Measurements from ENCODE around the gene ALLC. TPM values are rescaled to one million over a fixed set of nuclear protein-coding genes. Genes with fewer than 3 reads are reported as not detected.

ALLC gene
- total and polyA plus RNA-seq, 9 of the 15 experiments (the other 6 are each of a cell fraction or from before 2014, with no cell fraction given): not detected

DNA sequence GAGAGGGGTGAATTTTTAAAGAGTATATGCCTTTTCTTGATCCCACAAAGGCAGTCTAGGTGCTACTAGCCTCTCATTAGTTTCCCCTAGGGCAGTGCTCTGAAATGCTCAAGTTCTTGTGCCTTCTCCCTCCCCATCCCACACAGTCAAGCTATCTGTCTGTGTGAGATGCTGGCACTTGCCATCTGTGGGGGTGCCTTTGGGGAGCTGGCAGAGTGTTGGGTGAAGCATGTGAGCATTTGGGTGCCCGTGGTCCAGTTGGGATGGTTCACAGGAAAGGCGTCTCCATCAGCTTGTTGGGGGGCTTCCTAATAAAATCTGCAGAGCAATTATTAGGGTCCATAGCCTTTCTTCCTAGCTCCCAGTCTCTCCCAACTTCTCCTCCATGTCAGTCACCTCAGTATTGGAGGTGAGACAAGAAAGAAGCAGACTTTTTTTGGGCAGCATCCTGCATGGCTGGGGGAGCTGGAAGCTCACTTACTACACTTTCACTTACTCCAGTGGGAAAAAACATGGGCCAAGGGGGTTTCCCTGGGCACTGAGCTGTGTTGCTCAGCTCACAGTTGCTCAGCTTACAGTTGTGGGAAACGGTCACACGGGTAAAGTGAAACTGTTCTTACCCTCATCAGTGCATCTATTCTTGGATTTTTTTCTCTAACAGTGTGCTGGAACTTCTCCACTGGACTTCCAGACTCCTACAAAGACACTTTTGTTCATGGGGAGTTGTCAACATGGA is 33.8 kb upstream of the ALLC start:
- no TSS peak for BruUV-seq (replicated peaks)
- POLR2A ChIA-PET: no interaction called here
- ATAC-seq: no peak
- FAIRE-seq: no peak
- Histone ChIP-seq H3K4me3 (no peak overlapping the region), H3K27ac (ENCODE audit: extremely low read depth, low read depth, low read length) (no peak overlapping the region), H4K20me1 (replicated peaks; ENCODE audit: control insufficient read depth, insufficient read depth, low read length) (no peaks in the 10 kb centered on the region), H3K9ac (ENCODE audit: insufficient read depth in 1 of 2, low read depth in 2 of 2, low read length in 2 of 2) (no peak overlapping the region), H3K36me3 (ENCODE audit: control insufficient read depth, insufficient read depth, low read length) (no peaks in the 10 kb centered on the region), H2AFZ (ENCODE audit: low read depth, low read length) (no peak overlapping the region), H3K4me2 (ENCODE audit: insufficient read depth, low read length) (no peak overlapping the region), H3K4me1 (replicated peaks in 1 of 2; ENCODE audit: control insufficient read depth in 2 of 2, insufficient read depth in 2 of 2, low read length in 2 of 2) (peaks cover 0 to 11% of the 10 kb centered on the region in 2 experiments; a peak in 1 of 5 replicates), H3K9me3 (replicated peaks; ENCODE audit: control insufficient read depth, insufficient read depth, low read depth, low read length) (no peaks in the 10 kb centered on the region), H3K9me1 (ENCODE audit: control insufficient read depth, insufficient read depth, low read length) (no peaks in the 10 kb centered on the region), H3K79me2 (ENCODE audit: control insufficient read depth, insufficient read depth, low read length) (no peaks in the 10 kb centered on the region), H3K27me3 (ENCODE audit: control insufficient read depth in 2 of 2, insufficient read depth in 2 of 2, low read length in 2 of 2) (peaks cover 0 to 9% of the 10 kb centered on the region in 2 experiments; a peak in 2 of 5 replicates)
- WGBS (ENCODE audit: insufficient coverage, low coverage, missing lambda C conversion rate): 3% methylated on average over 4 of the region's 4 CpGs
- intact Hi-C loops (cut with micrococcal nuclease): no loop called here
- CTCF ChIA-PET (ENCODE audit: low intra/inter-chr PET ratio): no interaction called here
- no peak for DNase-seq (ENCODE audit: extremely low read depth in 1 of 4, low spot score in 3 of 4)
- in situ Hi-C loops (cut with MboI): no loop called here
- TF ChIP-seq, protein P1, sequence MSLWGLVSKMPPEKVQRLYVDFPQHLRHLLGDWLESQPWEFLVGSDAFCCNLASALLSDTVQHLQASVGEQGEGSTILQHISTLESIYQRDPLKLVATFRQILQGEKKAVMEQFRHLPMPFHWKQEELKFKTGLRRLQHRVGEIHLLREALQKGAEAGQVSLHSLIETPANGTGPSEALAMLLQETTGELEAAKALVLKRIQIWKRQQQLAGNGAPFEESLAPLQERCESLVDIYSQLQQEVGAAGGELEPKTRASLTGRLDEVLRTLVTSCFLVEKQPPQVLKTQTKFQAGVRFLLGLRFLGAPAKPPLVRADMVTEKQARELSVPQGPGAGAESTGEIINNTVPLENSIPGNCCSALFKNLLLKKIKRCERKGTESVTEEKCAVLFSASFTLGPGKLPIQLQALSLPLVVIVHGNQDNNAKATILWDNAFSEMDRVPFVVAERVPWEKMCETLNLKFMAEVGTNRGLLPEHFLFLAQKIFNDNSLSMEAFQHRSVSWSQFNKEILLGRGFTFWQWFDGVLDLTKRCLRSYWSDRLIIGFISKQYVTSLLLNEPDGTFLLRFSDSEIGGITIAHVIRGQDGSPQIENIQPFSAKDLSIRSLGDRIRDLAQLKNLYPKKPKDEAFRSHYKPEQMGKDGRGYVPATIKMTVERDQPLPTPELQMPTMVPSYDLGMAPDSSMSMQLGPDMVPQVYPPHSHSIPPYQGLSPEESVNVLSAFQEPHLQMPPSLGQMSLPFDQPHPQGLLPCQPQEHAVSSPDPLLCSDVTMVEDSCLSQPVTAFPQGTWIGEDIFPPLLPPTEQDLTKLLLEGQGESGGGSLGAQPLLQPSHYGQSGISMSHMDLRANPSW (CRISPR knock-in tag; IDR thresholded peaks at IDR 0.05): no peak
- TF ChIP-seq FOSL1 (tag; conservative IDR thresholded peaks at IDR 0.05) (no peak), ZNF24 (IDR thresholded peaks at IDR 0.05) (no peak), ZNF695 (CRISPR knock-in tag; IDR thresholded peaks at IDR 0.05) (no peak), MECOM (CRISPR knock-in tag; IDR thresholded peaks at IDR 0.05) (no peak), MTA3 (IDR thresholded peaks at IDR 0.05; ENCODE audit: borderline replicate concordance) (no peak), ZFP1 (CRISPR knock-in tag; IDR thresholded peaks at IDR 0.05) (no peak), ZNF830 (CRISPR knock-in tag; IDR thresholded peaks at IDR 0.05) (no peak)
- TF ChIP-seq, protein P2, sequence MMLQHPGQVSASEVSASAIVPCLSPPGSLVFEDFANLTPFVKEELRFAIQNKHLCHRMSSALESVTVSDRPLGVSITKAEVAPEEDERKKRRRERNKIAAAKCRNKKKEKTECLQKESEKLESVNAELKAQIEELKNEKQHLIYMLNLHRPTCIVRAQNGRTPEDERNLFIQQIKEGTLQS (IDR thresholded peaks at IDR 0.05): no peak
- TF ChIP-seq, protein P2 (CRISPR knock-in tag; conservative IDR thresholded peaks at IDR 0.05): no peak
- TF ChIP-seq, protein P3, sequence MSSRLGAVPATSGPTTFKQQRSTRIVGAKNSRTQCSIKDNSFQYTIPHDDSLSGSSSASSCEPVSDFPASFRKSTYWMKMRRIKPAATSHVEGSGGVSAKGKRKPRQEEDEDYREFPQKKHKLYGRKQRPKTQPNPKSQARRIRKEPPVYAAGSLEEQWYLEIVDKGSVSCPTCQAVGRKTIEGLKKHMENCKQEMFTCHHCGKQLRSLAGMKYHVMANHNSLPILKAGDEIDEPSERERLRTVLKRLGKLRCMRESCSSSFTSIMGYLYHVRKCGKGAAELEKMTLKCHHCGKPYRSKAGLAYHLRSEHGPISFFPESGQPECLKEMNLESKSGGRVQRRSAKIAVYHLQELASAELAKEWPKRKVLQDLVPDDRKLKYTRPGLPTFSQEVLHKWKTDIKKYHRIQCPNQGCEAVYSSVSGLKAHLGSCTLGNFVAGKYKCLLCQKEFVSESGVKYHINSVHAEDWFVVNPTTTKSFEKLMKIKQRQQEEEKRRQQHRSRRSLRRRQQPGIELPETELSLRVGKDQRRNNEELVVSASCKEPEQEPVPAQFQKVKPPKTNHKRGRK (tag; IDR thresholded peaks at IDR 0.05): no peak
- TF ChIP-seq, protein P4, sequence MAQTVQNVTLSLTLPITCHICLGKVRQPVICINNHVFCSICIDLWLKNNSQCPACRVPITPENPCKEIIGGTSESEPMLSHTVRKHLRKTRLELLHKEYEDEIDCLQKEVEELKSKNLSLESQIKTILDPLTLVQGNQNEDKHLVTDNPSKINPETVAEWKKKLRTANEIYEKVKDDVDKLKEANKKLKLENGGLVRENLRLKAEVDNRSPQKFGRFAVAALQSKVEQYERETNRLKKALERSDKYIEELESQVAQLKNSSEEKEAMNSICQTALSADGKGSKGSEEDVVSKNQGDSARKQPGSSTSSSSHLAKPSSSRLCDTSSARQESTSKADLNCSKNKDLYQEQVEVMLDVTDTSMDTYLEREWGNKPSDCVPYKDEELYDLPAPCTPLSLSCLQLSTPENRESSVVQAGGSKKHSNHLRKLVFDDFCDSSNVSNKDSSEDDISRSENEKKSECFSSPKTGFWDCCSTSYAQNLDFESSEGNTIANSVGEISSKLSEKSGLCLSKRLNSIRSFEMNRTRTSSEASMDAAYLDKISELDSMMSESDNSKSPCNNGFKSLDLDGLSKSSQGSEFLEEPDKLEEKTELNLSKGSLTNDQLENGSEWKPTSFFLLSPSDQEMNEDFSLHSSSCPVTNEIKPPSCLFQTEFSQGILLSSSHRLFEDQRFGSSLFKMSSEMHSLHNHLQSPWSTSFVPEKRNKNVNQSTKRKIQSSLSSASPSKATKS (CRISPR knock-in tag; IDR thresholded peaks at IDR 0.05): no peak
- TF ChIP-seq, protein P5, sequence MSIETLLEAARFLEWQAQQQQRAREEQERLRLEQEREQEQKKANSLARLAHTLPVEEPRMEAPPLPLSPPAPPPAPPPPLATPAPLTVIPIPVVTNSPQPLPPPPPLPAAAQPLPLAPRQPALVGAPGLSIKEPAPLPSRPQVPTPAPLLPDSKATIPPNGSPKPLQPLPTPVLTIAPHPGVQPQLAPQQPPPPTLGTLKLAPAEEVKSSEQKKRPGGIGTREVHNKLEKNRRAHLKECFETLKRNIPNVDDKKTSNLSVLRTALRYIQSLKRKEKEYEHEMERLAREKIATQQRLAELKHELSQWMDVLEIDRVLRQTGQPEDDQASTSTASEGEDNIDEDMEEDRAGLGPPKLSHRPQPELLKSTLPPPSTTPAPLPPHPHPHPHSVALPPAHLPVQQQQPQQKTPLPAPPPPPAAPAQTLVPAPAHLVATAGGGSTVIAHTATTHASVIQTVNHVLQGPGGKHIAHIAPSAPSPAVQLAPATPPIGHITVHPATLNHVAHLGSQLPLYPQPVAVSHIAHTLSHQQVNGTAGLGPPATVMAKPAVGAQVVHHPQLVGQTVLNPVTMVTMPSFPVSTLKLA (conservative IDR thresholded peaks at IDR 0.05): no peak

Measured in K562 (cell line).